Activated CD8-positive, alpha-beta memory T cell treated with anti-CD3 and anti-CD28 coated beads for 24 hours (primary cell): ENCODE measurements around the gene CD2BP2.

Source experiments
- DNase-seq: peaks from one replicate; pipeline ENCODE4 v3.0.0-alpha.2; 2020

Gene CD2BP2

DNA sequence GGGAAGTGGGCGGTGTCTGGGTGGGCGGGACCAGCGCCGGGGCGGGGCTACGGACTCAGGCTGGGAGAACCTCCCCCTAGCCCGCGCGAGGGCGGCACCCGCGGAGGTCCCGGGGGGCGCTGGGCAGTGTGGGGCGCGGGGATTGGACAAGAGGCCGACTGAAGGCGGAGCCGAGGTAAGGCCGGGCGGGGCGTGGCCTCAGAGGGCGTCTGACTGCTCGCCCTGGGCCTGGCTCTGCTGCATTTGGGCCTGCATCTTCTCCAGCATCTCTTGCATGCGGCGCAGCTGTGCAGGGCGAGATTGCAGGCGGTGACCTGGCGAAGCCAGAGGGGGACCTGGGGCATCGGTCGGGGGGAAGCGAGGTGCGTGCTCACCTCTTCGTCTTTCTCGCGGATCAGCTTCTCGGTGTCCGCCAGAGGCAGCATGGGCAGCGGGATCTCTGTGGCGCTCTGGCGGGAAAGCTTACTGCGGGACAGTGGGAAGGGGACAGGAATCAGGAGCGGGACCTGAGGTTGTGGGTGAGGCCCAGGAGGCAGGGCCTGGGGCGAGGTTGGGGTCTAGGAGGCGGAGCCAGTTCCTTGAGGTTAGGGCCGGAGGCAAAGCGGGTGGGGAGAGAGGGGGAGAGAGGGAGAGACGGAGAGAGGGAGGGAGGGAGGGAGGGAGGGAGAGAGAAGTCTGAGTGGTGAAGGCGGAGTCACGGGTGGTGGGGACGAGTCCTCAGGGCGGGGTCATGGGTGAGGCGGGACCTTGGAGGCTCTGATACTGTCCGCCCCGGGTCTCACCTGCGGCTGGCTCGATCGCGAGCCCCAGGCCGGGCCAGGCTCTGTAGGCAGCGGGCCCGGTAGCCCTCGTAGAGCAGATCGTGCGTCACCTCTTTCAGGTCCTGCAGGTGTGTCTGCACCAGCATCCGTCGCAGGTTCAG, 23.4 kb upstream of the CD2BP2 start:
- peak; percentile 100 for DNase-seq

DNA sequence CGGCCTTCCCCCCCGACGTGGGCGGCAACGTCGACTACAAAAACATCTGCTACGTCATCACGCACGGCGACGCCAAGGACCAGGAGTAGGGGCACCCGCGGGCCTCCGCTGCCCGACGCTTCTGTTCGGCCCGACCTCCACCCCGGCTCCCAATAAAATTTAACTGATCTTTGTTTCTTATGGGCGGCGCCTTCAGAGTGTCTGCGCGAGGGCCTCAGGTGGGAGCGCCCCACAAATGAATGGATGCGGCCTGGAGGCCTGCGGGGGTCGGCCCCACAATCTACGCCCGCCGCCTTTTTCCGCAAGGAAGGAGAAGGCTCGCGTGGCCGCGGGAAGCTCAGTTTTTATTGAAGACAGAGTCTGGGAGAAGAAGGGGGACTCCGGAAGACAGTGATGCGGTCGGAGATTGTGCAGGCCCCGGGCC, 22.7 kb upstream of the CD2BP2 start:
- no peak for DNase-seq

DNA sequence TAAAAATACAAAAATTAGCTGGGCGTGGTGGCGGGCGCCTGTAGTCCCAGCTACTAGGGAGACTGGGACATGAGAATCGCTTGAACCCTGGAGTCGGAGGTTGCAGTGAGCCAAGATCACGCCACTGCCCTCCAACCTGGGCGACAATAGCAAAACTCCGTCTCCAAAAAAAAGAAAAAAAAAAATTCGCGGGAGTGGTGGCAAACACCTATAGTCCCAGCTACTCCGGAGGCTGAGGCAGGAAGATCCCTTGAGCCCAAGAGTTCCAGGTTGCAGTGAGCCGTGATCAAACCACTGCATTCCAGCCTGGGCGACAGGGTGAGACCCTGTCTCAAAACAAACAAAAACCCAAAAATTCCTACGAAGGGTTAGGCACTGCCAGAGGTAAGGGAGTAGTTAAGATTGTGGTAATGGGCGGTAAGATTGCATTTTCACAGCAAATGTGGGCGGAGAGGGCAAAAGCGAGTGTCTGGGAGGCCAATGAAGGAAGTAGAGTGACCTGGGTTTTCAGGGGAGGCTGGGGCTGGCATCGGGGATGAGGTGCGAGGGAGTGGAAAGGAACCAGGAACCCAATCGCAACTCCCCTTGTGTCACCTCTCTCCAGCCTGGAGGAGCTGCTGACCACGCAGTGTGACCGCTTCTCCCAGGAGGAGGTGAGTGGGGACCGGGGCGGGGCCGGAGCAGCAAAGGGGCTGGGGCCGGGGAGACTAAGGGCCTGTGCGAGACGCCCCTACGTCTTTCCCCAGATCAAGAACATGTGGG, 22.1 kb upstream of the CD2BP2 start:
- DNase-seq: peak; percentile 91

DNA sequence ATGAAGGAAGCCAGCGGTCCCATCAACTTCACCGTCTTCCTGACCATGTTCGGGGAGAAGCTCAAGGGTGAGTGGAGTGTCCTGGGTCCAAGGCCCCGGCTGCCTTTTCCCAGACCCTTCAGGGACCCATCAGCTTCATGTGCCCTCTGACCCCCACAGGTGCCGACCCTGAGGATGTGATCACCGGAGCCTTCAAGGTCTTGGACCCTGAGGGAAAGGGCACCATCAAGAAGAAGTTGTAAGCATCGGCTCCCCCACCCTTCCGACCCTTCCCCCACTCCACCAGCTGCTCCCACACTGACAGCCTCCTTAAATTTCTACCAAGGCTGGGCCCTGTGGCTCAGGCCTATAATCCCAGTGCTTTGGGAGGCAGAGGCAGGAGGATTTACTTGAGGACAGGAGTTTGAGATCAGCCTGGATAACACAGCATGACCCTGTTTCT, 21.4 kb upstream of the CD2BP2 start:
- DNase-seq: no peak

DNA sequence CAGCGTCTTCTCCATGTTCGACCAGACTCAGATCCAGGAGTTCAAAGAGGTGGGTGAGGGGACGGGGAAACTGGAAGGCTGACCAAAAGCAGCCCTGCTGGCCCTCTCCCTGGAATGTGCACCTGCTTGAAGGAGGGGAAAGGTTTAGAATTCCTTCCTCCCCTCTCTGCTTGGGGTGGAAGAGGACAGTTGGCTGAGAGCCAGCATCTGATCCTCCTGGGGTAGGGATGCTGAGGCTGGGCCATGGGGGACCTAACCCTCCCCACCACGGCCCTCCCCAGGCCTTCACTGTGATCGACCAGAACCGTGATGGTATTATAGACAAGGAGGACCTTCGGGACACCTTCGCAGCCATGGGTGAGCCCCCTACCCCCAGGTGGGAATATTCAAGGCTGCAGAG, 20.8 kb upstream of the CD2BP2 start:
- DNase-seq: no peak

DNA sequence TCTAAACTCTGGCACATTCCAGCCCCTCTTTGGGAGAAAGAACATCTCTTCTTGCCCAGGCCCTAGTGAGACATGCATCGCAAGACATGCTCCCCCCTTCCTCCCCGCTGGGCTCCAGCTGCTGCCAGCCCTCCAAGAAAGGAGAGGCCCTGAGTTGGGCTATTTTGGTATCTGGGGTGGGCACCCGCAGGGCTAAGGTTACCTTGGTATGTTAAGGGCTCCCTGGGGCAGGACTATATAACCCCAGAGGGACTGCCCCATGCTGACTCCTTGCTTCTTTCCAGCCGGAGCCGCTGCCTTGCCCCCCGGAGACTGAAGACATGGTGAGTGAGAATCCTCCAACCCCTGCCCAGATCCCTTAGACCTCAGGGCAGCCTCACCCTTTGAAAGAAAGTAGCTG, 19.4 kb upstream of the CD2BP2 start, which contains the start of gene MYL11:
TSS of gene MYL11 (plus strand) at position 265 of the 400 bp plus-strand sequence. CDS start at position 321, 56 bp downstream.
- DNase-seq: no peak

DNA sequence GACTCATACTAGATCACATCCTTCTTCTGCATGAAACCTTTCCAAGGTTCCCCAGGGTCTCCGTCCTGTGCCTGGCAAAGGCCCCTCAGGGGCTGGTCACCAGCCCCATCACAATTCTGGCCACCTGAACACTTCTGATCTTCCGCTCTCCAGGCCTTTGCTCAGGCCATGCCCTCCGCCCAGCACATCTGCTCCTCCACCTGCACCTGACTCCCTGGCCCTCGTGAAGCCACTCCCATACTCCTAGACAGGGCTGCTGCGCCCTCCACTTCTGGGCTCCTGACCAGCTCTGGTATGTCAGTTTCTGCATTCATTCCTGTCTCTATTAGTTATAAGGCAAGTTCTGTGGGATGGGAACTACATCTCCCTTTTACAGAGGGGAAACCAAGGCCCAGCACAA, 17.6 kb upstream of the CD2BP2 start:
- no peak for DNase-seq

DNA sequence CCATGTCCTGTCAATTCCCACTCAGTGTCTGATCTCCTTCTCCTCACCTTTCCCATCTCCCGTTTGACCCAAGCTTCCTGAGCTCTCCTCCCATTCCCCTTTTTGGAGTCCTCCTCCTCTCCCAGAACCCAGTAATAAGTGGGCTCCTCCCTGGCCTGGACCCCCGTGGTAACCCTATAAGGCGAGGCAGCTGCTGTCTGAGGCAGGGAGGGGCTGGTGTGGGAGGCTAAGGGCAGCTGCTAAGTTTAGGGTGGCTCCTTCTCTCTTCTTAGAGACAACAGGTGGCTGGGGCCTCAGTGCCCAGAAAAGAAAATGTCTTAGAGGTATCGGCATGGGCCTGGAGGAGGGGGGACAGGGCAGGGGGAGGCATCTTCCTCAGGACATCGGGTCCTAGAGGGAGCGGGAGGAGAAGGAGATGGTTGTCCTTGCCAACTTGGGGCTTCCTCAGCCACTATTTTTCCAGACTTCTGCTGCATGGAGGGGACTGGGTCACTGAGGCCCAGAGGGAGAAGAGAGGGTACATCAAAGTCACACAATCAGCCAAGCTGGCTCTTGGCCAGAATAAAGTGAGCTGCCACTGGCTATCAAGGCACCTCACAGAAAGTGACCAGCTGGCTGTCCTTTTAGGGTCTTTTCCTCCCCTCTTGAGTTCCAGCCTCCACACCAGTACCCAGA, 17.1 kb upstream of the CD2BP2 start:
- DNase-seq: no peak

DNA sequence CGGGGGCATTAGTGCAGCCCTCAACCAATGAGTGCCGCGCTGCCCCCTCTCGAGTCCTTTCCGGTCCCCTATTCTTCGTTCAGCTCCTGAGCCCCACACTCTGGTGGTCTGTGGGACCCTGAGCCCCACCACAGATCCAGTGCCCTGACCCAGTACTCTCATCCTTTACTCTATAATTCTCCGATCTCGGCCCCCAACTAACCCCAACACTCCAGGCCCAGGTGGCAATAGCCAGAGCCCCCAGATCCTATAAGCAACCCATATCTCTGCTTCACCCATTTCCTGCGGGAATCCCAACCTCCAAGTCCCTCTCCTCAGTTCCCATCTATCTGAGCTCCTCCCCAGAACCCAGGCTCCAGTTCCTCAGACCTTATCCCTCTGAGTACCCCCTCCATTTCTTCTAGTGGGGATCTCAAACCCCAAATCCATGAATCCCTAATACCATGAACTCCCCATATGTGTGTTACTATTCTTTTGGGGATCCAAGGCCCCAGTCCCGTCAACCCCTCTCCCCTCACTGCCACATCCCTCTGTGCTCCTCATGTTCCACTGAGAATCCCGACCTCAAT, 16.2 kb upstream of the CD2BP2 start:
- DNase-seq: no peak

DNA sequence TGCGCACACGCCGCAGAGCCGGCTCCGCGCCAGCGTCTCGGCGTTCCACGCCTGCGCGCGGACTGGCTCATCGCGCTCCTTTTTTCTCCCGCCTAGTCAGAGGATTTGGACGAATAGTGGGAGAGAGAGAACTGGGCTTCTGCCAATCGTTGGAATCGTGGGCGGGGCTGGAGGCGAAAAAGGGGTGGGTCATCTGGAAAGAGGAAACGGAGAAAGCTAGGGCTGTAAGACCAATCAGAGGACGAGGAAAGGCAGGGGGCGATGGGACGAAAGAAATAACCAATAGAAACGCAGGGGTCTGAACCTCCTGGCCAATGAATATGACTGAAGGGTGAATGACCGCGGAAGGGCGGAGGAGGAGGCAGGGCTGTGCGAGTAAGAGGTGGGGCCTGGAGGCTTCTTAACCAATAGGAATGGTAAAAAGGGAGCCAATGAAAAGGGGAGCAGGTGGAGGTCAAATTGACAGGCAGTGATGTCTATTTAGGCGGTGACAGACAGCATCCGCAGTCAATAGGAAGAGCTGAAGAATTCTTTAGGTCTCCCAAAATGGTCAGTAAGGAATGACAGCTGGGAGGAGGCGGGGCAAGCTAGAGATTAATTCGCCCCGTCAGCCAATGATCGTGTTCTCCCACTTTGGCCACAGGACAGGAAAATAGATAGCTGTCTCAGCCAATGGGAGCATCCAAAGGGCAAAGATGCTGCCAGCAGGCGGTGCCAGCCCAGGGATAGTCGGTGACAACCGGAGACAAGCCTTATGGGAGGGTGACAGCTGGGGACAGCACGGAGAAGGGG, 15.5 kb upstream of the CD2BP2 start, which contains the start of gene TBC1D10B:
TSS of gene TBC1D10B (minus strand) at position 39 of the 792 bp plus-strand sequence. CDS start 311 bp downstream, outside the sequence.
- DNase-seq: peak; percentile 96

DNA sequence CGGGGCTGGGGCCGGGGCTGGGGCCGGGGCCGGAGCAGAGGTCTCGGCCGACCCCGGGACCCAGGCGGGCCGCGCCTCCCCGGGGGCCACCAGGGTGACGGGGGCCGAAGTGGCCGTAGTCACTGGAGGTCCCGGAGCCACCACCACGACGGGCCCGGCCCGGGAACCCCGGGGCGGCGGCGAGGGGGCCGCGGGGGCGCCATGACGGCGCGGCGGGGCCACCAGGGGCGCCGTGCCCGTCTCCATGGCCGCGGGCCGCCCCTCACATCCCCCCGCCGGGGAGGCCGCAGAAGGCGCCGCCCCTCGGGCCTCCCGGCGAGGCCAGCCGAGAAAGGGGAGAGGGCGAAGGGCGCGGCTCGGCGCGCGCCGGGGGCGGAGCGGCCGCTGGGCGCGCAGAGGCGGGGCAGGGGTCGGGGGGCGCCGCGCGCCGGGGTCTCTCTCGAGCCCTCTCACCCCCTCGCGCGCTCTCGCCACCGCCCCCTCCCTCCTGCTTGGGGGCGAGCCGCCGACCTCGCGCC, 14.9 kb upstream of the CD2BP2 start:
- no peak for DNase-seq

DNA sequence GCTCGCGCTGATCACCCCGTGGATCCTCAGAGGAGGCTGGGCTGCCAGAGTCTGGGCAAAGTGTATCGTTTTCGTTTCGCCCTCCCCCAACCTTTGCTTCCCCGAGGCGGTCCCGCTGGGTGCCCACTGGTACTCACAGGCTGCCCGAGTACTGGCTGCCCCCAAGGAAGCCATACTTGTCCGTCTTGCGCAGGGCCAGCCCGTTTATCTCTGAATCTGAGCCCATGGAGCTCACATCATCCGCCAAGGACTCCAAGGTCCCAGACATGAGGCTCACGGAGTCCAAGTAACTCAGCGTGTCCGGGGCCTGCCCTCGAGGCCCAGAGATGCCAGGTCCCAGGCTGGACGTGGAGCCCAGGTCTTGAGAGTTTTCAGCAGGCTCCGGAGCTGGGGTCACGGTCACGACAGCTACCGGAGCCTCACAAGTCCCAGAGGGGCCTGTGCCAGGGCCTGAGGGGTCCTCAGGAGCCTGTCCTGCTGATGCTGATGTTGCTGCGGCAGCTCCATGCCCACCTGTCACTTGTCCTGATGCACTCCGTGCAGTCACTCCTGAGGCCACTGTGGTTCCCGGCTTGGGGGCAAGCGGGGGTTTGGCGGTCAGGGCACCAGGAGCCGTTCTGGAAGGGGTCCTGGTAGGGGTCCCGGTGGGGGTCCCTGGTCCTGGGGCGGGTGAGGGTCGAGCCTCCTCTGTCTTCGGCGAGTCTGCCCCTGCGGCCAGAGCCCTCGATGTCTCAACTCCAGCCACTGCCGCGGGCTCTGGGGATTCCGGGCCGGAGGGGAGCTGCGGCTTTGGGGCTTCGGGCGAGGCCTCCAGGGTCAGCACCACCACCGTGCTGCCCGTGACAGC, 14.2 kb upstream of the CD2BP2 start:
- DNase-seq: peak; percentile 69

DNA sequence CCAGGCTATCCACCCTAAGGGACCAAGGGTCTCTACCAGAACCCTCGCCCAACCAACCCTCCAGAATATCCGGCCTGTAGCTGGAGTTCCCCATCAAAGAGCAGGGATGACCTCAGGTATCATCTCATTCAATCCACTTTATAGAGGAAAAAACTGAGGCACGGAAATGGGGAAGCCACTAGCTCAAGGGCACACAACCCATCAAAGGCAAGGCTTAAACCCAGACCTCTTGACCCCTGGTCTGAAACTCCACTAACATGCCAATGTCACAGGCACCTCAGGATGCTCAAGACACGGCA, 13.6 kb upstream of the CD2BP2 start:
- DNase-seq: no peak

DNA sequence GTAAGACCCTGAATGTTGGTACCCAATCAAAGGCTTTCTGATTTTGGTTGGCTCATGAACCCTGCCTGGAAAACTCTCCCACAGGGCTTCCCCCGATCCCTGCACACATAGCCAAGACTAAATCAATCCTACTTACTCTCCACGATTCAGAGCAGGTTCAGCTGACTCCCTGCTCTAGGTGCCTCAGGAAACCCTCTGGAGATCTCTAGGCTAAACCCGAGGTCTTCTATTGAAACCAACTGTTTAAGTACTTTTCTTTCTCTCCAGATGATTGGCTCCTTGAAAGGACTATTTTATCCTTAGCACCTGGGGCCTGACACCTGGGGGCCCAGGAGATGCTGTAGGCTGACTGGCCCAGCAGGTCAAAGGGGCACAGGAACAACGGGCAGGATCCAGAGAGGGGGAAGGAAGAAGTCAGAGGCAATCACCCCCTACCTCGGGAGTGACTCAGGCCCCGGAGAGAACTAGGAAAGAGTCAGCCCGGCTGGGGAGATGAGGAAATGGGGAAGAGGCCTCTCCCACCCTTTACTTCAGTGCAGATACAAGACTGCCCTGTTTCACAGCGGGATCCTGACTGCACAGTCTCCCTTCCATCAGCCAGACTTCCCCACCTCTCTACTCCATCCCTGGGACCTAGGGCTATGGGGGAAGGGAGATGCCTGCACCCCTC, 13.1 kb upstream of the CD2BP2 start:
- DNase-seq: no peak

DNA sequence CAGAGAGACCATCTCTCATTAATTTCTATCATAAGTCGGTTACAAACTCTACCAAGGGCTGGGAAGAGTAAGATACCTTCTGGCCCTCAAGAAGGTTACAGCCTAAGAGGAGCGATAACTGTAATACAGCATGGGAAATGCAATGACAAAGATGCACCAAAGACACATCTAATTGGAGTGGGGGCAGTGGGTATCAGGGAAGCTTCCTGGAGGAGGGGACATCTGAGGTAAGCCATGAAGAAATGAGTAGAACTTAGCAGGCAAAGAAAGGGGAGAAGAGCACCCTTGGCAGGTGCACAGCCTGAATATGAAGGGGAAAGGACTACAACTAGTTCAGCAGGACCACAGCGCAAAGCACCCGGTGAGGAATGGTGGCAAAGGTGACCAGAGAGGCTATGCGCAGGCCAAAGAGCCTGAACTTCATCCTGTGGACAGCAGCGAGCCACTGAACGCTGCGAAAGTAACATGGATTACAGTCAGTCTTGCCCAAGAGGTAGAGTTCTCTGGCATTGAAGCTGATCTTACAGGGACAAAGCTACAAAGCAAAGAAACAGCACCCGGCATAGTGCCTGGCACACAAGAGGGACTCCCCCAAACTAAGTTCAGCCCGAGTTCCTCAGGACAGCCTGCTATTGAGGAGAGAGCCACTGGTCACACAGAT, 12.4 kb upstream of the CD2BP2 start:
- no peak for DNase-seq

DNA sequence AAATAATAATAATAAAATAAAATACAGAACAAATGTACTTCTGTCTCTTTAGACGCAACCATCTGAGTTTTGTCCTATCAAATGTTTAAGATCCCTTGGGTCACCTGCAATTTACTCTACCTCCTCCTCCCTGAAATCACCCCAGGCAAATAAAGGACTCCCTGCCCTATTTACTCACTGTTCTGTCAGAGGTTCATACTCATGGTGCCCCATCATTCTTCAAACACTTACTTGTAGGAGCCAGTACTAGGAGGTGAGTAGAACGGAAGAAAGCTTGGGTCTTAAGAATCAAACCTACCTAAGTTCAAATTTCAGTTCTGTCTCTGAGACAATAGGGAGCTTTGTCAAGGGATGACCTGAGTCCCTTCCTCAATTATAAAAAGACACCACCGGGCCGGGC, 11.4 kb upstream of the CD2BP2 start:
- no peak for DNase-seq

DNA sequence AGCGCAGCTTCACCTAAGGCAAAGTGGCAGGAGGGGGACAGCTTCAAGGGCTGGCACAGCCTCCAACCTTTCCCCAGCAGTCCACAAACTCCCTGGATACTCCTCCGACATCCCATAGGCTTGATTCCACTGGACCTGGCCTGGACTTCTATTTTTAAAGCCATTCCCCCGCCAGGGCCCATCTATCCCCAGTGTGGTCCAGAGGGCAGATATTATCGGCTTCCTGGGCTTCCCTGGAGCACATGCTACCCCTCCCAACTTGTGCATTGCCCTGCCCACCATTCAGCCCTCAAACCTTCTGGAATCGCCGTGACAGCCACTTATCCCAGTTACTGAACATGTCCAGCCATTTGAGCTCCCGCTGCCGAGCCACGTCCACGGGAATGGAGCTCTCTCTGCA, 10.1 kb upstream of the CD2BP2 start:
- DNase-seq: no peak

DNA sequence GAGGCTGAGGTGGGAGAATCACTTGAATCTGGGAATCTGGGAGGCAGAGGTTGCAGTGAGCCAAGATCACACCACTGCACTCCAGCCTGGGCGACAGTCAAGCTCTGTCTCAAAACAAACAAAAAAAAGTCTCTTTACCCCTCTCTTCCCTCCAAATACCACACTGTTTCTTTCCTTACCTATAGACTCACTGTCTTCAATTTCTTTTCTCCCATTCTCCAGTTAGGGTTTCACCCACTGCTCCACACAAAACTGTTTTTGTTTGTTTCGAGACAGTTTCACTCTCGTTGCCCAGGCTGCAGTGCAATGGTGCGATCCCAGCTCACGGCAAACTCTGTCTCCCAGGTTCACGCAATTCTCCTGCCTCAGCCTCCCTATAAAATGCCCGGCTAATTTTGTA, 6.1 kb upstream of the CD2BP2 start:
- no peak for DNase-seq

DNA sequence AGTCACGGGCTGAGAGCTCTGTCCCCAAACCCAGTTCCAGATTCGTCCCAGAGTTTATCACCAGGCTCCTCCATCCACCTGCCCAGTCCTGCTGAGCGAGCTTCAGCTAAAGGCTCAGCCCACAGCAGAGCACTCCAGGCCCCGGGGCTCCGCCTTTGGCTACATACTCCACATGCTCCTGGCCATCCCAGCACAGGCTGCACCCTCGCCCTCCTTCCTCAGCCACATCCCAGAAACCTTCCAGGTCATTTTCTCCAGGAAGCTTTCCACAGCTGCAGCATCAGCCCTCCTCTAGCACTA, 4.7 kb upstream of the CD2BP2 start:
- no peak for DNase-seq
